ENCODE results near the gene COL9A2.

COL9A2 gene

DNA sequence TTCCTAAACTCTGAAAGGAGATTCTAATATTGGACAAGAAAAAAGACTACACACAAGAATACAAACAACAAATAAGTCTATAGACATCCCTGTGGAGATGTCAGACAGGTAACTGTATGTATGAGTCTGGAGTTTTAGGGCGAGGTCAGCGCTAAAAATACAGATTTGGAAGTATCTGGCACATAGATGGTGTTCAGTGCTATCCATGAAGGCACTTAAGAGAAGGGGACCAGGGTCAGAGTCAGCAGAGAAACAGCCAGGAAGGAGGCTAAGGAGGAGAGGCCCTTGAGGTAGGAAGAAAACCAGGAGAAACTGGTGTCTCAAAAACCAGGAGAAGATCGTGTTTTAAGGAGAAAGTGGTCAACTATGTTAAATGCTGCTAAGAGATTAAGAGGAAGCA, 41.0 kb downstream of the COL9A2 start:
- Histone ChIP-seq H3K27ac (replicated peaks) (no peak overlapping the region), H3K4me3 (replicated peaks; ENCODE audit: insufficient read depth, low read length) (no peak overlapping the region), H3K27me3 (ENCODE audit: insufficient read depth, poor library complexity, severe bottlenecking) (no peaks in the 10 kb centered on the region)
- TF ChIP-seq GABPA (IDR thresholded peaks at IDR 0.05; ENCODE audit: low read depth), result no peak
- TF ChIP-seq, protein P1, sequence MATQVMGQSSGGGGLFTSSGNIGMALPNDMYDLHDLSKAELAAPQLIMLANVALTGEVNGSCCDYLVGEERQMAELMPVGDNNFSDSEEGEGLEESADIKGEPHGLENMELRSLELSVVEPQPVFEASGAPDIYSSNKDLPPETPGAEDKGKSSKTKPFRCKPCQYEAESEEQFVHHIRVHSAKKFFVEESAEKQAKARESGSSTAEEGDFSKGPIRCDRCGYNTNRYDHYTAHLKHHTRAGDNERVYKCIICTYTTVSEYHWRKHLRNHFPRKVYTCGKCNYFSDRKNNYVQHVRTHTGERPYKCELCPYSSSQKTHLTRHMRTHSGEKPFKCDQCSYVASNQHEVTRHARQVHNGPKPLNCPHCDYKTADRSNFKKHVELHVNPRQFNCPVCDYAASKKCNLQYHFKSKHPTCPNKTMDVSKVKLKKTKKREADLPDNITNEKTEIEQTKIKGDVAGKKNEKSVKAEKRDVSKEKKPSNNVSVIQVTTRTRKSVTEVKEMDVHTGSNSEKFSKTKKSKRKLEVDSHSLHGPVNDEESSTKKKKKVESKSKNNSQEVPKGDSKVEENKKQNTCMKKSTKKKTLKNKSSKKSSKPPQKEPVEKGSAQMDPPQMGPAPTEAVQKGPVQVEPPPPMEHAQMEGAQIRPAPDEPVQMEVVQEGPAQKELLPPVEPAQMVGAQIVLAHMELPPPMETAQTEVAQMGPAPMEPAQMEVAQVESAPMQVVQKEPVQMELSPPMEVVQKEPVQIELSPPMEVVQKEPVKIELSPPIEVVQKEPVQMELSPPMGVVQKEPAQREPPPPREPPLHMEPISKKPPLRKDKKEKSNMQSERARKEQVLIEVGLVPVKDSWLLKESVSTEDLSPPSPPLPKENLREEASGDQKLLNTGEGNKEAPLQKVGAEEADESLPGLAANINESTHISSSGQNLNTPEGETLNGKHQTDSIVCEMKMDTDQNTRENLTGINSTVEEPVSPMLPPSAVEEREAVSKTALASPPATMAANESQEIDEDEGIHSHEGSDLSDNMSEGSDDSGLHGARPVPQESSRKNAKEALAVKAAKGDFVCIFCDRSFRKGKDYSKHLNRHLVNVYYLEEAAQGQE (IDR thresholded peaks at IDR 0.05; ENCODE audit: insufficient replicate concordance, low read depth), result no peak
- no peak for TF ChIP-seq POLR2AphosphoS5 (IDR thresholded peaks at IDR 0.05; ENCODE audit: low read depth)
- TF ChIP-seq, protein P2, sequence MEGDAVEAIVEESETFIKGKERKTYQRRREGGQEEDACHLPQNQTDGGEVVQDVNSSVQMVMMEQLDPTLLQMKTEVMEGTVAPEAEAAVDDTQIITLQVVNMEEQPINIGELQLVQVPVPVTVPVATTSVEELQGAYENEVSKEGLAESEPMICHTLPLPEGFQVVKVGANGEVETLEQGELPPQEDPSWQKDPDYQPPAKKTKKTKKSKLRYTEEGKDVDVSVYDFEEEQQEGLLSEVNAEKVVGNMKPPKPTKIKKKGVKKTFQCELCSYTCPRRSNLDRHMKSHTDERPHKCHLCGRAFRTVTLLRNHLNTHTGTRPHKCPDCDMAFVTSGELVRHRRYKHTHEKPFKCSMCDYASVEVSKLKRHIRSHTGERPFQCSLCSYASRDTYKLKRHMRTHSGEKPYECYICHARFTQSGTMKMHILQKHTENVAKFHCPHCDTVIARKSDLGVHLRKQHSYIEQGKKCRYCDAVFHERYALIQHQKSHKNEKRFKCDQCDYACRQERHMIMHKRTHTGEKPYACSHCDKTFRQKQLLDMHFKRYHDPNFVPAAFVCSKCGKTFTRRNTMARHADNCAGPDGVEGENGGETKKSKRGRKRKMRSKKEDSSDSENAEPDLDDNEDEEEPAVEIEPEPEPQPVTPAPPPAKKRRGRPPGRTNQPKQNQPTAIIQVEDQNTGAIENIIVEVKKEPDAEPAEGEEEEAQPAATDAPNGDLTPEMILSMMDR (IDR thresholded peaks at IDR 0.05; ENCODE audit: insufficient read depth, low read length), result no peak
- TF ChIP-seq SPI1 (IDR thresholded peaks at IDR 0.05; ENCODE audit: borderline replicate concordance, low read depth), result no peak
- DNase-seq (ENCODE audit: low read depth in 1 of 2, low spot score in 1 of 2), result no peak

DNA sequence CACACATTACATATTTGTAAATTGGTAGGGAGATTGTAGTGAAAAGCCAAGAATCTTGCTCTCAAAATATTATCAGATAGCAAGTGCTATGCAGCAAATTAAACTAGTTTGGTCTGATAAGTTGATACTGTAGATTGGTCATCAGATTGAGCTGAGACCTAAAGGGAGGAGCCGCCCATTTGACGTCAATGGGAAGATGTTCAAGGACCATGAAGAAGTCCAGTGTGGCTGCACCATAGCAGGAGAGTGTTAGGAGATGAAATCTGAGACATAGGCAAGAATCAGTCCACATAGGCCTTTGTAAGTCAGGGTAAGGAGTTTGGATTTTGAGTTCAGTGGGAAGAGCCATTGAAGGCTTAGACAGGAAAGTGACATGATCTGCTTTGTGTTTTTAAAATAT, 42.8 kb downstream of the COL9A2 start:
- Histone ChIP-seq H3K27ac (replicated peaks) (no peak overlapping the region), H3K27me3 (ENCODE audit: insufficient read depth, poor library complexity, severe bottlenecking) (no peaks in the 10 kb centered on the region), H3K4me3 (replicated peaks; ENCODE audit: insufficient read depth, low read length) (no peak overlapping the region)
- no peak for DNase-seq (ENCODE audit: low read depth in 1 of 2, low spot score in 1 of 2)
- TF ChIP-seq POLR2AphosphoS5 (IDR thresholded peaks at IDR 0.05; ENCODE audit: low read depth) (no peak), GABPA (IDR thresholded peaks at IDR 0.05; ENCODE audit: low read depth) (no peak)
- TF ChIP-seq, protein P2 (IDR thresholded peaks at IDR 0.05; ENCODE audit: insufficient read depth, low read length), result no peak
- TF ChIP-seq, protein P1 (IDR thresholded peaks at IDR 0.05; ENCODE audit: insufficient replicate concordance, low read depth), result no peak

DNA sequence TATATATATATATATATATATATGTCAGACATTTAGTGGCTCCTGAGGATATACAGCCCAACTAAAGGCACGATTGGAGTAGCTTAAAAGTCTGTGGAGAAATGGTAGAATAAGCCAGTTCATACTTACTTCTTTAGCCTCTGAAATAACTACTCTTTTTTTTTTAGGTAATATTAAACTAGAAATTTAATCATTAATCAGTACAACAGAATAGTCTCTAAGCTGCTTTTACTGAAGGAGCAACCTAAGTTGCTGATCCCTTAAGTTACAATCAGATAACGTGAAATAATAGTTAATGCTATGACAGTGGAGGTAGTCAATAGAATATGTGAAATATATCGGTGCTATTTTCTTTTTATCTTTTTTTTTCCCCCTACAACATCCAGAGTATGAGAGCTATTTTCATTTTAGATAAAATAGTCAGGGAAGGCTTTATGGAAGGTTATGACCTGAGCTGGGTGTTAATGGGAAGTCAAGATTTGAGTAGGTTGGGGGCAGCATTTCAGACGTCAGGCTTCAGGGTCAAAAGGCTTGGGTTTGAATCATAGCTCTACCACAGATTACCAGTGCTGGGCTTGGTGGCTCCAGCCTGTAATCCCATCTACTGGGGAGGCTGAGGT, 43.4 kb downstream of the COL9A2 start:
- no peak for DNase-seq (ENCODE audit: low read depth in 1 of 2, low spot score in 1 of 2)
- TF ChIP-seq, protein P2 (IDR thresholded peaks at IDR 0.05; ENCODE audit: insufficient read depth, low read length), result no peak
- TF ChIP-seq, protein P1 (IDR thresholded peaks at IDR 0.05; ENCODE audit: insufficient replicate concordance, low read depth), result no peak
- TF ChIP-seq GABPA (IDR thresholded peaks at IDR 0.05; ENCODE audit: low read depth) (no peak), SPI1 (IDR thresholded peaks at IDR 0.05; ENCODE audit: borderline replicate concordance, low read depth) (no peak), POLR2AphosphoS5 (IDR thresholded peaks at IDR 0.05; ENCODE audit: low read depth) (no peak)
- H3K27ac ChIP-seq (replicated peaks), result no peak overlapping the region
- H3K27me3 ChIP-seq (ENCODE audit: insufficient read depth, poor library complexity, severe bottlenecking), result no peaks in the 10 kb centered on the region
- H3K4me3 ChIP-seq (replicated peaks; ENCODE audit: insufficient read depth, low read length), result no peak overlapping the region
